T-helper 1 cell treated with Interleukin-12 subunit alpha and Interleukin-12 subunit beta and Interleukin-4 antibody, amounts not matched to agents 30 μg/mL and 1 μg/mL, for 36 hours (primary cell): ENCODE results near the gene ETV6.

ENCODE experiments used
- H3K27ac Mint-ChIP-seq: one replicate; pipeline ENCODE4 v1.8.0; 2021; ENCODE audit warnings: mild to moderate bottlenecking, mixed read lengths
- H3K27me3 Mint-ChIP-seq: one replicate; pipeline ENCODE4 v1.8.0; 2021; ENCODE audit warnings: low read depth, mixed read lengths
- H3K36me3 Mint-ChIP-seq: one replicate; pipeline ENCODE4 v1.8.0; 2021; ENCODE audit warnings: low read depth, mixed read lengths
- H3K4me1 Mint-ChIP-seq: one replicate; pipeline ENCODE4 v1.8.0; 2021; ENCODE audit warnings: low read depth, mixed read lengths
- H3K4me3 Mint-ChIP-seq: one replicate; pipeline ENCODE4 v1.8.0; 2021; ENCODE audit warnings: mild to moderate bottlenecking, moderate library complexity, mixed read lengths
- H3K9me3 Mint-ChIP-seq: one replicate; pipeline ENCODE4 v1.8.0; 2021; ENCODE audit warnings: mixed read lengths

The ETV6 gene

DNA sequence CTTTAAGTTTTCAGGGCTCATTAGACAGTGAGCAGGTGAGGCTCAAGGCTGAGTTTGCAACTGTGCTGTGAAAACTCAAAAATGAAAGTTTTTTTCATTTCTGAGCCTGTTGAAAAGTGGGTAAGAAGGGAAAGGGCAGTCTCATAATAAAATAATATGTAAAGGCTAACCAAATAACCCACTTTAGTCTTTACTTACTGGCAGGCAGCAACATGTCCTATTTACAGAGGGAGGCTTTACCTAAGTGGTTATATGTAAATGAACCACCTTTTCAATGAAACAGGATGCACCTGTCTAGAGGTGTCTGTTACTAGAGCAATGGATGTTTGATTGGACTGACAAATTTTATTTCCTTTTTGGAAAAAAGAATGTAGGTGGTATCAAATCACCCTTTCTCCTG, 158.0 kb downstream of the ETV6 start:
- Mint-ChIP-seq H3K27ac (no peak overlapping the region), H3K27me3 (no peaks in the 10 kb centered on the region), H3K4me1 (peaks cover 49% of the 10 kb centered on the region), H3K36me3 (peaks cover 41% of the 10 kb centered on the region), H3K4me3 (no peak overlapping the region), H3K9me3 (no peaks in the 10 kb centered on the region)

DNA sequence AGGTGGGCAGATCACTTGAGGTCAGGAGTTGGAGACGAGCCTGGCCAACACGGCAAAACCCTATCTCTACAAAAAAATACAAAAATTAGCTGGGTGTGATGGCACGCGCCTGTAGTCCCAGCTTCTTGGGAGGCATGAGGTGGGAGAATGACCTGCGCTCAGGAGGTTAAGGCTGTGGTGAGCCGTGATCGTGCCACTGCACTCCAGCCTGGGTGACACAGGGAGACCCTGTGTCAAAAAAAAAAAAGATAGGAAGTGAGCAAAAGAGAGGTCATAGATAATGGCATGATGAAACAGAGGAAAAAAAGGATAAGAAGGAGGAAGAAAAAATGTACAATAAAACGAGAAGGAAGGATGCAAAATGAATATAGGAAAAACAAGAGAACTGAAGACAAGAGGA, 159.5 kb downstream of the ETV6 start:
- Mint-ChIP-seq H3K4me1 (peaks cover 57% of the 10 kb centered on the region), H3K27ac (no peak overlapping the region), H3K27me3 (no peaks in the 10 kb centered on the region), H3K4me3 (no peak overlapping the region), H3K9me3 (no peaks in the 10 kb centered on the region), H3K36me3 (peaks cover 30% of the 10 kb centered on the region)

DNA sequence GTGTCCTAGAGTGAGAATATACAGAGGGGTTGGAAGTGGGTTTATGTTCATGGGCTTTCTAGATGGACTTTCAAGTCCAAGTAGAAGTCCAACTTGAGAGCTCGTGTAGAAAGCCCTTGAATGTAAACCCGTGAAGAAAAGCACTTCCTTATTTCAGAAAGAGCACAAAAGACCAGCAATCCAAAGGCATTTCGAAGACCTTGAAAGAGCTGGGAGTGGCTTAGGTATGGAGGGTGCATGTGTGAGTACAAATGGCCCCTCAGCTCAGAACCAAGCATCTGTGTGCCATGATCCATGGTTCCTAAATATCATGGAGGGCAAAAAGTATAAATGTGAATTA, 160.7 kb downstream of the ETV6 start:
- Mint-ChIP-seq H3K27ac (no peak overlapping the region), H3K9me3 (no peaks in the 10 kb centered on the region), H3K27me3 (no peaks in the 10 kb centered on the region), H3K4me1 (peaks cover 61% of the 10 kb centered on the region), H3K36me3 (peaks cover 29% of the 10 kb centered on the region), H3K4me3 (no peak overlapping the region)

DNA sequence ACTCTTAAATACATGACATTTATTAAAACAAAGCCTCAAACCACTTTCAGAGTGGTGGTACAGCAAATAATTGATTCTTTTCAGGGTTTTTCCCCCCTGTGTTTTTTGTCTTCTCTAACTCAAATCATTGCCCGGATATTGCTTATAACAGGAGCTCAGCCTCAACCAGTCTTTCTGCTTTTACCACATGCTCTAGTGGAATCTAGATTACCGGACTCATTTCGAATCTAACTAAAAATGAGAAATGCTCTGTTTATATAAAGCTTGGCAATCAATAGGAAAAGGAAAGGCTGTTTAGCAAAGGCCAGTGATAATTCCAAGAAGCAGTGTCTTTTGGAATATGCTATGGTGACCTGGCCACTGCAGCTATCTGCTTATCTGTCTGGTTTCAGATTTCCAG, 161.5 kb downstream of the ETV6 start:
- Mint-ChIP-seq H3K4me1 (peaks cover 58% of the 10 kb centered on the region), H3K9me3 (no peaks in the 10 kb centered on the region), H3K36me3 (peaks cover 33% of the 10 kb centered on the region), H3K27ac (peak overlapping the region; percentile 21), H3K4me3 (no peak overlapping the region), H3K27me3 (no peaks in the 10 kb centered on the region)

DNA sequence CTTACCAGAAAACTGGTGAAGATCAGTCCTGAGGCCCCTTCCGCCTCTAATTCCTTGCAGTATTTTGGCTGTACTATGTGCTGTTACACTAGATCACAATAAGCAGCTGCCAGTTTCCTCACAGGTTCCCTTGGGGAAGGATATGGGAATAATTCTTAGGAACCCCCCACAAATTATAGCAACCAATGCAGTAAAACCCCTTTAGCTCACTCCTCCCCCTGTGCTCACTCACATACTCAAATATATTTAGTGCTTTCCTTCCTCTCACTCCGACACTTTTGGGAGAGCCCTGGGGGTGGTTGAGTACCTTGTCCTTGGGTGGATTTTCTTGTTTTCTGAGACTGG, 162.7 kb downstream of the ETV6 start:
- H3K27me3 Mint-ChIP-seq: no peaks in the 10 kb centered on the region
- no peaks in the 10 kb centered on the region for H3K9me3 Mint-ChIP-seq
- peak overlapping the region; percentile 80 for H3K27ac Mint-ChIP-seq
- H3K4me1 Mint-ChIP-seq: peaks cover 52% of the 10 kb centered on the region
- H3K4me3 Mint-ChIP-seq: peak overlapping the region; percentile 69
- peaks cover 25% of the 10 kb centered on the region for H3K36me3 Mint-ChIP-seq

GRCh38 chr12:11812586-11813437, 163.3 kb downstream of the ETV6 start:
- Mint-ChIP-seq H3K4me1 (peaks cover 55% of the 10 kb centered on the region), H3K4me3 (peak overlapping the region; percentile 69), H3K27ac (peak overlapping the region; percentile 80), H3K36me3 (peaks cover 30% of the 10 kb centered on the region), H3K9me3 (no peaks in the 10 kb centered on the region), H3K27me3 (no peaks in the 10 kb centered on the region)

DNA sequence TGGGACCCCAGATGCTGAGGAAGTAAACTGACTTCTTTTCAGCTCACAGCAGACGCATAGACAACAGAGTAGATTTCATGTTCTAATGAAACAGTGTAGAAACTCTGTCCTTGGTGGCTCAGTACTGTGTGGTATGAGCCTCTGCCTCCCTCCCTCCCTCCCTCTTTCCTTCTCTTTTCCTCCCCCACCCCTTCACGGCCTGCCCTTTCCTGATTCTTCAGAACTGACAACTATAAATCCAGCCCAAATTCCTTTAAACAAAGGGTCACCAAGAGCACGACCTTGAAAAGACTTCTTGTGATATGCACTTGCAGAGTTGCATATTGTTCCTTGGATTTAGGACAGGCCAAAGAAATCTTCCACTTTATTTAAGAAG, 164.0 kb downstream of the ETV6 start:
- Mint-ChIP-seq H3K9me3 (no peaks in the 10 kb centered on the region), H3K36me3 (peaks cover 28% of the 10 kb centered on the region), H3K4me1 (peaks cover 54% of the 10 kb centered on the region), H3K27me3 (no peaks in the 10 kb centered on the region), H3K4me3 (peak overlapping the region; percentile 49), H3K27ac (peak overlapping the region; percentile 55)

- Mint-ChIP-seq H3K27ac (peak overlapping the region; percentile 14), H3K9me3 (no peaks in the 10 kb centered on the region), H3K4me1 (peaks cover 52% of the 10 kb centered on the region), H3K4me3 (no peak overlapping the region), H3K36me3 (peaks cover 24% of the 10 kb centered on the region), H3K27me3 (no peaks in the 10 kb centered on the region)
Measured at GRCh38 chr12:11814374-11814773, 164.9 kb downstream of the ETV6 start.

DNA sequence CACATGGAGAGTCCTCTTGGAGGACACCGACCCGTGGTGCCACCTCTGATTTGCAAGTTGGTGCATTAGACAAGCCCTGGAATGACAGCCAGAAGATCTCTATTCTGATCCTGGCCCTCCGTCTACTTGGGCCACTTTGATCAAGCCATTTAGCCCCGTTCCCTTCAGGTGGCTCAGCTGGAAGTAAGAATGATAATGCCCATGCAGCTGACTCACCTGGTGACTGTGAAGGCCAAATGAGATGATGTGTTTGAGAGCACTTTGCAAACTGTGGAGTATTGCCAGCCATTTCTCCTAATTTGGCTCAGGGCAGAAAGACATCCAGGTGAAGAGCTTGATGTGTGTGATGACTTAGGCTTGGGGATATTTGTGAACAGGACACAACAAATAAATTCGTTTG, 165.9 kb downstream of the ETV6 start:
- Mint-ChIP-seq H3K4me3 (no peak overlapping the region), H3K4me1 (peaks cover 49% of the 10 kb centered on the region), H3K27me3 (no peaks in the 10 kb centered on the region), H3K36me3 (peaks cover 20% of the 10 kb centered on the region), H3K9me3 (no peaks in the 10 kb centered on the region), H3K27ac (no peak overlapping the region)

GRCh38 chr12:11819643-11820042, 170.2 kb downstream of the ETV6 start:
- Mint-ChIP-seq H3K4me3 (no peak overlapping the region), H3K4me1 (peaks cover 35% of the 10 kb centered on the region), H3K36me3 (peaks cover 26% of the 10 kb centered on the region), H3K9me3 (no peaks in the 10 kb centered on the region), H3K27ac (no peak overlapping the region), H3K27me3 (no peaks in the 10 kb centered on the region)

DNA sequence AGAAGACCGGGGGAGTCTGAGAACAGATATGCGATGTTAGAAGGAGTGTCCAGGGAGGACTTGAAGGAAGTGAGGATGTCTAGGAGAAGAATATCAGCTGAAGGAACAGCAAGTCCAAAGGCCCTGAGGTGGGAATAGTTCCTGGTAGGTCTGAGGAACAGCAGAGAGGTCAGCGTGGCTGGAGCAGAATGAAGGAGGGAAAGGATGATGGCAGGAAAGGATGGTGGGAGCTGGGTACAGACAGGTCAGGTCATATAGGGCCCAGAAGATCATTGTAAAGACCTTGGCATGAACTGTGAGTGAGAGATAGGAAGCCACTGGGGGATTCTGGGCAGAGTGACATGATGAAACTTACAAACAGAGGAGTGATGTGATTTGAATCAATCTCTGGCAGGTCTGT, 171.0 kb downstream of the ETV6 start:
- H3K9me3 Mint-ChIP-seq: no peaks in the 10 kb centered on the region

GRCh38 chr12:11821386-11822080, 172.1 kb downstream of the ETV6 start:
- H3K36me3 Mint-ChIP-seq: peaks cover 29% of the 10 kb centered on the region
- H3K27me3 Mint-ChIP-seq: no peaks in the 10 kb centered on the region
- no peaks in the 10 kb centered on the region for H3K9me3 Mint-ChIP-seq
- H3K4me1 Mint-ChIP-seq: peaks cover 43% of the 10 kb centered on the region
- peak overlapping the region; percentile 73 for H3K27ac Mint-ChIP-seq
- H3K4me3 Mint-ChIP-seq: peak overlapping the region; percentile 15

More for the DNA sequence above, 171.0 kb downstream of the ETV6 start:
- Mint-ChIP-seq H3K27me3 (no peaks in the 10 kb centered on the region), H3K36me3 (peaks cover 29% of the 10 kb centered on the region), H3K27ac (no peak overlapping the region), H3K4me1 (peaks cover 40% of the 10 kb centered on the region), H3K4me3 (no peak overlapping the region)

- H3K27me3 Mint-ChIP-seq: no peaks in the 10 kb centered on the region
- peaks cover 36% of the 10 kb centered on the region for H3K36me3 Mint-ChIP-seq
- peak overlapping the region; percentile 50 for H3K4me3 Mint-ChIP-seq
- no peaks in the 10 kb centered on the region for H3K9me3 Mint-ChIP-seq
- H3K4me1 Mint-ChIP-seq: peaks cover 44% of the 10 kb centered on the region
- peak overlapping the region; percentile 73 for H3K27ac Mint-ChIP-seq
Measured at GRCh38 chr12:11822081-11822834, 172.8 kb downstream of the ETV6 start.

DNA sequence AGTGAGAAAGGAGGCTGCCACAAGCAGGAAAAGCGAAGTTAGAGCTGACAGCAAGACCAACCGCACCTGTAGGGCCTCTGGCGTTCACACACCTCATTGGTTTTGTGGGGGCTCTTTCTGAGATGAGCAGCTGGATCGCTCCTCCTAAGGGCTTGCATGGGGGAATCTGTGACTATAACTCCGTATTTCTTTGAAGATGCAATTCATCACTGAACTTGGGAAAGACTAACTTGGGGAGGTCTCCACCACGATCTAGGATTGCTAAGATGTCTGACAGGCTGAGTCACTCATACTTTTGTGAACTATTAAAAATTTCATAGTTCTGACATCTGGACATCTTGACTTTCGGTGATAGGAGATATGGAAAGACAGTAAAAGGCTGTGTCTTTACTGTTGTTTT, 173.6 kb downstream of the ETV6 start:
- no peaks in the 10 kb centered on the region for H3K27me3 Mint-ChIP-seq
- H3K4me3 Mint-ChIP-seq: no peak overlapping the region

GRCh38 chr12:11823593-11823992, 174.1 kb downstream of the ETV6 start:
- H3K4me3 Mint-ChIP-seq: no peak overlapping the region
- H3K27ac Mint-ChIP-seq: peak overlapping the region; percentile 32

More for the DNA sequence above, 173.6 kb downstream of the ETV6 start:
- Mint-ChIP-seq H3K36me3 (peaks cover 30% of the 10 kb centered on the region), H3K27ac (no peak overlapping the region), H3K9me3 (no peaks in the 10 kb centered on the region), H3K4me1 (peaks cover 37% of the 10 kb centered on the region)

More at GRCh38 chr12:11823593-11823992, 174.1 kb downstream of the ETV6 start:
- H3K27me3 Mint-ChIP-seq: no peaks in the 10 kb centered on the region
- peaks cover 37% of the 10 kb centered on the region for H3K4me1 Mint-ChIP-seq
- no peaks in the 10 kb centered on the region for H3K9me3 Mint-ChIP-seq
- H3K36me3 Mint-ChIP-seq: peaks cover 30% of the 10 kb centered on the region
